HG02981 (cell line): ENCODE results near the gene SMG6.
"Not testable (repeated sequence)": the region's sequence is repeated elsewhere in the genome, so short reads cannot be mapped to it uniquely, and the experiment has no call there.

Experiments used
- ATAC-seq: cut with Tn5 transposase; IDR thresholded peaks from one replicate; pipeline ENCODE4 v1.9.1; 2021; ENCODE audit warnings: mild to moderate bottlenecking, moderate library complexity; ENCODE audit not compliant: unreplicated experiment

The SMG6 gene

DNA sequence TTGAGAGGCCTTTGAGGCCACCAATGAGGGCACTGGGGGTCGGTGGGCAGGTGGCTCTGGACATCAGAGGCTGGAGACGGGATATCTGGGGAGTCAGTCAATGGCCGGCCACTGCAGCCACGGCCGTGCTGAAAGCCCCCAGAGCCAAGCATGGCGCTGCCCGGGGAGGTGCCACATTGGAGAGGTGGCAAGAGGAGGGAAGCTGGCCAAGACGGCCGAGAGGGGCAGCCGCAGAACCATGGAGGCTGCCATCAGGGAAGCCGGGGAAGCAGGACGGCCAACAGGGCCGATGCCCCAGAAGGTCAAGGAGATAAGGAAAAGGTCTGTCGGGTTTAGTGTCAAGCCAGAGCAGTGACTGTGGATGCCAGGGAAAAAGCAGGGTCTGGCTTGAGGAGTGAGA is 288.3 kb downstream of the SMG6 start:
- no peak for ATAC-seq

DNA sequence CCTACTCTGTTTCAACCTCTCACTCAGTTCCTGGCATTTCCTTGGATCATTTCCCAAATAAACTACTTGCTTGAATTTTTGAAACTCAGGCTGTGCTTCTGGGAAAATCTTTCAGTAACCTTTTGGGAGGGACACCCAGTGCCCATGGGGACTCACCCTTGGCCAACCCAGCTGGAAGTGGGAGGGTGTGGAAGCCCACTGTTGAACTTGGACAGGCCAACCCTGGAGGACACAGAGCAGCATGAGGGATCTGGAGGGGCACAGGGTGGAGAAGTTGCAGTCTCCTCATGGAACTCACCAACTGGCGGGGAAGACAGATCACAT is 289.6 kb downstream of the SMG6 start:
- no peak for ATAC-seq

DNA sequence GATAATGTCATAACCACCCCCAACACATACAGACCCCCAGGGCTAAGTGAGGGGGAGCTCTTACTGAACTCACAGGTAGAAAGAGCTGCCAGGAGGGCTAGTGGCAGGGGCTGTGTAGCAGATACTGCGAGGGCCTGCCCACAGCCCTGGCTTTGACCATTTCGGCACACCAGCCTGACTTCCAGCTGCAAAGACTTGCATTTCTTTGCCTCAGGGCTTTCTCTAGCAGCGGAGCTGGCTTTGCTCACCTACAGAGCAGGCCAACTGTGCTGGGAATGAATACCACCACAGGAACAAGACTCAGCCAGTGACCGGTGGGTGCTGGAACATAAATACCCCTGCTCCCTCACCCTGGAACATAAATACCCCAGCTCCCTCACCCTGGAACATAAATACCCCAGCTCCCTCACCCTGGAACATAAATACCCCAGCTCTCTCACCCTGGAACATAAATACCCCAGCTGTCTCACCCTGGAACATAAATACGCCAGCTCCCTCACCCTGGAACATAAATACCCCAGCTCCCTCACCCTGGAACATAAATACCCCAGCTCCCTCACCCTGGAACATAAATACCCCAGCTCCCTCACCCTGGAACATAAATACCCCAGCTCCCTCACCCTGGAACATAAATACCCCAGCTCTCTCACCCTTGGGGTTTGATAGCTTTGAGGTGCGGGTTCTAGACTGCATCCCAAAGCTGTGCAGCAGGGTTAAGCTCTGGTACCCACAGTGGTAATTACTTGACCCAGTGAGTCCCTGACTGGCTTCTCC is 290.2 kb downstream of the SMG6 start:
- not testable (repeated sequence) for ATAC-seq

DNA sequence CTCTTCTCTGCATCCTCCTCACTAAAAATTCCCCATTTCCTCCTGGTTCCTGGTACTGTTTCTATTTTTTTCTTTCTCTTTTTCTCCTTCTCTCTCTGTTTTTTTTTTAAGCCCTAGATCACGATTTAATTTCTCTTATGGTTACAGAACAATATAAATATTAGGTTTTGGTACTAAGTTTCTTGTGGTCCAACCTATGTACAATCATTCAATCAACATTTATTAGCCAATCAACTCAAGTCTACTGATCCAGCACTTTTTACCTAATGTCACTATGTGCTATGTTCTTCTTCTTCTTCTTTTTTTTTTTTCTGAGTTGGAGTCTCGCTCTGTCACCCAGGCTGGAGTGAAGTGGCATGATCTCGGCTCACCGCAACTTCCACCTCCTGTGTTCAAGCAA is 291.1 kb downstream of the SMG6 start:
- ATAC-seq, result no peak

DNA sequence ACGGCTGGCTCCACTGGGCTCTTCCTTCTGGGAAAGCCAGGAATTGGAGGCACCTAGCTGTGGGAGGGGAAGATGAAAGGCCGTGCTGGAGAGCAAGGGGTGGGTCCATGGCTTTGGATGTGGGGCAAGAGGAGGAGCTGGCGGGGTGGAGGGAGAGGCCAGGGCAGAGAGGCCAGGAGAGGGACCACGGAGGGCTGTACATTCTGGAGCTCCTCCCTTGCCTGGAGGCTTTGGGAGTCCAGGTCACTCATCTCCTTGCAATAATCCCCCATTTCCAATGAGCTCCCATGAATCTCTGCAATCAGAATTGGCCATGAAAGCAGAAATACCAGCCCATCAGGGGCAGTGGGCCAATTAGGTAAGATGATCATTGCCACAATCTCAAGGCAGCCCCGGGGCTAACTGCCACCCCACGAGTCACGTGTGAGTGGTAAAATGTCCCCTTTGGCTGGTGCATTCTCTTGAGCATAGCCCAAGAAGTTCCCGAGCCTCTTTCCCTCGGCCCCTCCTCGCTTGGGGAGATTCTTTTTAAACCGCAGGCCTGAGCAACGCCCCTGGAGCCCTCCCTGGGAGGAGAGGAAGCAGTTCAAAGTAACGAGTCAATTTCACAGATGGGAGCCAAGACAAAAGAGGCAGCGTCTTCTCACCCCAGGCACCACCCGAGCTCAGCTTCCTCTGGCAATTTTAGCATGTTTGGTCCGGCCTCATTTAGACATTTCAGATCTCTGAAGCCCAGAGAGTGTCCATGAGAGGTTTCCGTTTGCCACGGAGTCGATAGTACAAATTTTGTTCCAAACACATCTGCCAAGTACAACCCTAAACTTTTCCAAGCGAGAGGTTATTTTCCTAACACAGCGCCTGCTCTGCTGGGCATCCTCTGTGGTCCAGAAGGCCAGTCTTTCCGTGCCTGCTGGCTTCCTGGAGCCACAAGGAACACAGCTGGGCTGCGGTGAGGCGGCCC is 291.9 kb downstream of the SMG6 start:
- ATAC-seq, result no peak
